H1 (cell line): ENCODE measurements around the gene BTG2. TPM values are rescaled to one million over a fixed set of nuclear protein-coding genes. Genes with fewer than 3 reads are reported as not detected.

Source experiments
- ASH2L ChIP-seq: fragments of 200-600, 300-600 bp; sonication (generic); IDR thresholded peaks from one replicate; pipeline ENCODE4 v1.7.1; 2017; ENCODE audit warnings: low read length
- polyA plus RNA-seq, 7 experiments: library from polyadenylated mRNA; depleted of rRNA in 3 of 7; stranded (reverse) in 5 of 7; unstranded in 2 of 7; fragments of >200 nt in 5 of 7; fragments of 200-250 nt in 2 of 7; gene quantifications; 1 replicate in 5 of 7; 2 replicates in 1 of 7; 4 replicates in 1 of 7; pipeline versions ENCODE4 v1.2.1 to v1.2.3, GENCODE V29; 2011 to 2013; ENCODE audit warnings: missing spikeins in 2 of 7, mixed read lengths in 2 of 7
- total RNA-seq: library from RNA; stranded (reverse); fragmentation: NEBNext Ultra II Directional; extraction: Animal tissue kit (Norgen Biotek cat#: 25700); gene quantifications from 2 replicates; pipeline ENCODE4 v1.2.1, GENCODE V29; 2021

BTG2 gene
- total and polyA plus RNA-seq, 2 of the 8 experiments (the other 6 are each of a cell fraction or from before 2014, with no cell fraction given): 4.8 to 11.0 TPM

- no peak for TF ChIP-seq ASH2L
Observed at GRCh38 chr1:203272633-203273205, 32.6 kb upstream of the BTG2 start (continued).
